Lower leg skin (tissue), 4 donors: Measurements from ENCODE around the gene RGN. TPM values are rescaled to one million over a fixed set of nuclear protein-coding genes. Genes with fewer than 3 reads are reported as not detected.

Experiments used
- DNase-seq, 2 donors: peaks; one replicate each; pipeline ENCODE4 v3.0.0-alpha.2; 2019; ENCODE audit warnings: low spot score in 2 of 2
- H3K4me3 ChIP-seq: fragments of 200-600 bp; sonication (generic); 2 replicates; pipeline ENCODE4 v1.5.1; 2017; ENCODE audit warnings: mild to moderate bottlenecking, low read depth; ENCODE audit not compliant: poor library complexity, severe bottlenecking
- POLR2A ChIP-seq, 2 donors: fragments of 450-650 bp; IDR thresholded peaks; one replicate each; pipeline ENCODE4 v1.6.1; 2016 to 2017; ENCODE audit warnings: antibody characterized with exemption in 2 of 2, mild to moderate bottlenecking in 1 of 2, moderate library complexity in 1 of 2
- WGBS, 2 donors: methylation state at CpG; one replicate each; pipeline ENCODE4 v1.1.5; 2018; 5-methylcytosine and 5-hydroxymethylcytosine counted together
- intact Hi-C: fragments of 100-400 bp; cut with DNase I; formaldehyde crosslinking; loops from one replicate; pipeline ENCODE4 v1.15.0; 2023; ENCODE audit warnings: low total_unique reads
- total RNA-seq, 4 donors: library from RNA; depleted of rRNA; stranded (reverse); fragments of >200 nt; gene quantifications; one replicate each; pipeline ENCODE4 v1.1.0, GENCODE V29; 2016
- TF ChIP-seq, protein P1 (sequence below), 3 donors: fragments of 450-650 bp; IDR thresholded peaks; one replicate each; pipeline ENCODE4 v1.5.1; 2016; ENCODE audit warnings: antibody characterized with exemption in 3 of 3, mild to moderate bottlenecking in 3 of 3, moderate library complexity in 2 of 3

Gene RGN
- total RNA-seq = 1 to 10 TPM in 1 of 4 donors, under 1 TPM in 2, not detected in 1; 0.53 to 1.4 (median 0.71) TPM

GRCh38 chrX:47078129-47079043 lies at the start of gene RGN:
TSS of gene RGN (plus strand) at chrX:47078443. CDS start at chrX:47081145, 2,702 bp downstream.
- H3K4me3 ChIP-seq = no peak within 1 kb of the TSS
- no peak for DNase-seq
- intact Hi-C loops = no loop called here
- WGBS, 2 donors = 39 to 51% methylated on average over 11 to 54 of the region's 59 CpGs
- TF ChIP-seq, protein P1, sequence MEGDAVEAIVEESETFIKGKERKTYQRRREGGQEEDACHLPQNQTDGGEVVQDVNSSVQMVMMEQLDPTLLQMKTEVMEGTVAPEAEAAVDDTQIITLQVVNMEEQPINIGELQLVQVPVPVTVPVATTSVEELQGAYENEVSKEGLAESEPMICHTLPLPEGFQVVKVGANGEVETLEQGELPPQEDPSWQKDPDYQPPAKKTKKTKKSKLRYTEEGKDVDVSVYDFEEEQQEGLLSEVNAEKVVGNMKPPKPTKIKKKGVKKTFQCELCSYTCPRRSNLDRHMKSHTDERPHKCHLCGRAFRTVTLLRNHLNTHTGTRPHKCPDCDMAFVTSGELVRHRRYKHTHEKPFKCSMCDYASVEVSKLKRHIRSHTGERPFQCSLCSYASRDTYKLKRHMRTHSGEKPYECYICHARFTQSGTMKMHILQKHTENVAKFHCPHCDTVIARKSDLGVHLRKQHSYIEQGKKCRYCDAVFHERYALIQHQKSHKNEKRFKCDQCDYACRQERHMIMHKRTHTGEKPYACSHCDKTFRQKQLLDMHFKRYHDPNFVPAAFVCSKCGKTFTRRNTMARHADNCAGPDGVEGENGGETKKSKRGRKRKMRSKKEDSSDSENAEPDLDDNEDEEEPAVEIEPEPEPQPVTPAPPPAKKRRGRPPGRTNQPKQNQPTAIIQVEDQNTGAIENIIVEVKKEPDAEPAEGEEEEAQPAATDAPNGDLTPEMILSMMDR (IDR thresholded peaks at IDR 0.05) = no peak
- TF ChIP-seq POLR2A (IDR thresholded peaks at IDR 0.05) = no peak

- no peak for DNase-seq
- no peak for TF ChIP-seq POLR2A (IDR thresholded peaks at IDR 0.05)
- TF ChIP-seq, protein P1 (IDR thresholded peaks at IDR 0.05) = no peak
- no peak overlapping the region for H3K4me3 ChIP-seq
- intact Hi-C loops = no loop called here
These were observed 47.9 kb upstream of the RGN start for GRCh38 chrX:47030339-47030738.

- TF ChIP-seq, protein P1 (IDR thresholded peaks at IDR 0.05) = no peak
- TF ChIP-seq POLR2A (IDR thresholded peaks at IDR 0.05) = no peak
- H3K4me3 ChIP-seq = no peak overlapping the region
- DNase-seq = no peak
- WGBS, 2 donors = 63 to 76% methylated on average over 5 of the region's 5 CpGs
- intact Hi-C loops = no loop called here
These were observed 30.3 kb upstream of the RGN start for GRCh38 chrX:47047989-47048388.

DNA sequence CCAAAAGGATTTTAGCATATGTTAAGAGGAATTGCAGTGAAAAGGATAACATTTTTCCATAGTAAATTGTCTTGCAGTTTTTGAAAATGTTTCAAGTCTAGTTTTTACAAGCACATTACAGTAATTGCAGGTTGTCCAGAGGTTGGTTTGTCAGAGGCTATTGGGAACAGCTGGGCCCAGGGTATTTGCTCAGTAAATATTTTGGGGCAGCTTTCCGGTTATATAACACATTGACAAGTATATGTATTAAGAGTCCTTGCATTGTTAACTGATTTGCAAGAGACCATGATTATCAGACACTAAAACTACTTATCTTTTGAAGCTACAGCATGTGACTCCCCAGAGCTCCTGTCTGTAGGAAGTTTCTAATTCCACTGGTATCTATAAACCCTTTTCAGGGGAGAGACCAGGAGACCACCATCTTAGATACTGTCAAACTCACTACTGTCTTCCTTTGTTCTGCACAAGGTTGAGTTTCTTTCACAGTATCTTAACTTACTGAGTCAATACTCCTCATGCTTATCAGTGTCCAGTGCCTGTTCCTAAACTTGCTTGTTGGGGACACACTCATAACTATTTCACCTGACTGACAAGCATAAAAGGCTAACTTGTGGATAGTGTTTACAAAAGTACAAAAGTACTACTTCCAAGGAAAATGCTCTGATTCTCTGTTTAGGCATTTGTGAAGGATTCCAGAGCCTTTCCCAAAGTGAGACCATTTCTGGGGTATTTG lies 18.9 kb upstream of the RGN start:
- no peak overlapping the region for H3K4me3 ChIP-seq
- no peak for TF ChIP-seq POLR2A (IDR thresholded peaks at IDR 0.05)
- TF ChIP-seq, protein P1 (IDR thresholded peaks at IDR 0.05) = no peak
- DNase-seq = no peak
- 71 to 94% methylated on average over 1 of the region's 1 CpG for WGBS, 2 donors
- intact Hi-C loops = no loop called here

GRCh38 chrX:47060708-47061107 lies 17.5 kb upstream of the RGN start:
- DNase-seq = no peak
- intact Hi-C loops = no loop called here
- 75 to 79% methylated on average over 2 of the region's 2 CpGs for WGBS, 2 donors
- H3K4me3 ChIP-seq = no peak overlapping the region
- no peak for TF ChIP-seq POLR2A (IDR thresholded peaks at IDR 0.05)
- TF ChIP-seq, protein P1 (IDR thresholded peaks at IDR 0.05) = no peak
